GM19043 (cell line): Measurements from ENCODE around the gene SNRPA.
A peak's percentile ranks its signal among the peaks of the same experiment; 100 is the strongest.
"Not testable (repeated sequence)": the region's sequence is repeated elsewhere in the genome, so short reads cannot be mapped to it uniquely, and the experiment has no call there.

Experiments
- ATAC-seq: cut with Tn5 transposase; IDR thresholded peaks from one replicate; pipeline ENCODE4 v1.9.1; 2021; ENCODE audit warnings: low read depth; ENCODE audit not compliant: unreplicated experiment

Gene SNRPA

DNA sequence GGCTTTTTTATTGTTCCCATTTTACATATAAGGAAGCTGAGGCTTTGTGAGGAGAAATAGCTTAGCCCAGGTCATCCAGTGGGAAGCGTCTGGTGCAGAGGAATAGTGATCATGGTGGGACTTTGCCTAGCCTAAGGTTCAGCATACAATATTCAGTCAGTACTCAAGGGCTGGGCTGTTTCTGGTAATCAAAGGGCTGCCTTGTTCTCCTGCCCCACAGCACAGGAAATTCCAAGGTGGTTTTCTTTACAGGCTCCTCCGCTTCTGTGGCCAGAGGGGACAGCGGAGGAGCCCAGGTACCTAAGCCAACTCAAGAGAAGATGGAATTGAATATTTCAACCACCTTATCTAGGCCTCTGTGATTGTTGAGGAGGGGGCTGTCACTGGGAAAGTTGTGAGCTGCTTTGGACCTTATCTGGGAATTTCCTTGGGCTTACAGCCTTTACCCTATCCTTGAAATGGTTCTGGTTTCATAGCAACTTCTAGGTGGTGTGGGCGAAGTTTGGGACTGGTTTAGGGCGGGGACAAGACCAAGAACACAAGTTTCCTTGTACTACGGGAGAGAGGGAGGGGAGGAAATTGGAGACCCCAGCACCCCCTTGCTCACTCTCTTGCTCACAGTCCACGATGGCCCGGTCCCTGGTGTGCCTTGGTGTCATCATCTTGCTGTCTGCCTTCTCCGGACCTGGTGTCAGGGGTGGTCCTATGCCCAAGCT lies 24.1 kb downstream of the SNRPA start, which contains the start of gene MIA:
MIA (plus strand) TSS at position 606 of the 716 bp plus-strand sequence; CDS start at position 628, 22 bp downstream.
- no peak for ATAC-seq

DNA sequence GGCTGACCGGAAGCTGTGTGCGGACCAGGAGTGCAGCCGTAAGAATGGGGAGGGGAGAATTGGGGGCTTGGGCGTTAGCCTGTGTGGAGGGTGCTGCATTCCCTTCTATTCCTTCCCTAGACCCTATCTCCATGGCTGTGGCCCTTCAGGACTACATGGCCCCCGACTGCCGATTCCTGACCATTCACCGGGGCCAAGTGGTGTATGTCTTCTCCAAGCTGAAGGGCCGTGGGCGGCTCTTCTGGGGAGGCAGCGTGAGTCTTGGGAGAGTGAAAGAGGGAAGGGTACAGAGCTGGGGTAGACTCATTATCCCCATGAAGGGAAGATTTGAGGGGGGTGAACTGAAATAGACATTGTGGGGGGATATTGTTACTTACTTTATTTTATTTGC lies 24.6 kb downstream of the SNRPA start:
- ATAC-seq, result no peak

DNA sequence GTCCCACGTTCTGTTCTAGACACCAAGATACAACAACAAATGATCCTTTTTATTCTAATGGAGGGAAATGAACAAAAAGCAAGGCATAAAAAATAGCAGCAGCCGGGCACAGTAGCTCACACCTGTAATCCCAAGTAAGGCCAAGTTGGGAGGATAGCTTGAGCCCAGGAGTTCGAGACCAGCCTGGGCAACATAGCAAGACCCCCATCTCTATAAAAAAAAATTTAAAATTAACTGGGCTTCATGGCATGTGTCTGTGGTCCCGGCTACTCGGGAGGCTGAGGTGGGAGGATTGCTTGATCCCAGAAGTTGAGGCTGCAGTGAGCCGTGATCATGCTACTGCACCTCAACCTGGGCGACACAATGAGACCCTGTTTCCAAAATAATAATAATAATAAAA lies 25.4 kb downstream of the SNRPA start:
- no peak for ATAC-seq

- peak; percentile 55 for ATAC-seq
Measured at GRCh38 chr19:40776932-40777644, 26.1 kb downstream of the SNRPA start.

GRCh38 chr19:40777645-40777936 lies 26.6 kb downstream of the SNRPA start:
- no peak for ATAC-seq

DNA sequence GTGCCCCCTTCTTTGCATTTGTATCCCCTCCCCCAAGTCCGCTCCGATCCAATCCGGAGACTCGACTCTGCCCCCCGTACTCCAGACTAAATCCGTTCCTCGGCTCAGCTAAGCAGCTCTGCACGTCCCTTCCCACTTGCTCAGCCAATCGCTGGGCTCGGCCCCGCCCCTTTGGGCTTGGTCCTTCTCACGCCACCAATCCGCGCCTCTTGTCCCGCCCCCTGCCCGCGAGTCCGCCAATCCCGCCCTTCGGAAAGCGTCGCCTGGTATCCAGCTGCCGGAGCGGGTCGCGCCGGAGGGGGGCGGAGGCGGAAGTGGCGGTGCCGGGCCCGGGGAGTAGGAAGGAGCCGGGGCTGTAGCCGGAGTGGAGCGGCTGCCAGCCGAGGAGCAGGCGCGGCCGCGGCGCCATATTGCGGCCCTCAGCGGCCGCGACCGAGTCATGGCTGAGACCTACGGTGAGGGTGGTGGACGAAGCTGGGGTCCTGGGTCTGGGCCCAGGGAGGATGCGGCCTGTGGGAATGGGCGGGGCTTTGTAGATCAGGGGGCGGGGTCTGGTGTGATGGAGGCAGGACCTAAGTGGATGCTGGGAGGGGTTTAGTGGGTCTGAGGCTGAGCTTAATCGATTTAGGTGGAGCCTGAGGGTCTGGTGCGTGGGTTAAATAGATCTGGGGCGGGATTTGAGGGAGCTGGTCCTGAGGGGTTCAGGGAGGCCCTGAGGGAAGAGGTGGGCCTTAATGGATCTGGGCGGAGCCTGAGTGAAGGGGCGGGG lies 27.1 kb downstream of the SNRPA start, which contains the start of gene RAB4B:
RAB4B (plus strand) TSS at position 311 of the 769 bp plus-strand sequence; CDS start at position 440, 129 bp downstream.
- peak; percentile 47 for ATAC-seq

DNA sequence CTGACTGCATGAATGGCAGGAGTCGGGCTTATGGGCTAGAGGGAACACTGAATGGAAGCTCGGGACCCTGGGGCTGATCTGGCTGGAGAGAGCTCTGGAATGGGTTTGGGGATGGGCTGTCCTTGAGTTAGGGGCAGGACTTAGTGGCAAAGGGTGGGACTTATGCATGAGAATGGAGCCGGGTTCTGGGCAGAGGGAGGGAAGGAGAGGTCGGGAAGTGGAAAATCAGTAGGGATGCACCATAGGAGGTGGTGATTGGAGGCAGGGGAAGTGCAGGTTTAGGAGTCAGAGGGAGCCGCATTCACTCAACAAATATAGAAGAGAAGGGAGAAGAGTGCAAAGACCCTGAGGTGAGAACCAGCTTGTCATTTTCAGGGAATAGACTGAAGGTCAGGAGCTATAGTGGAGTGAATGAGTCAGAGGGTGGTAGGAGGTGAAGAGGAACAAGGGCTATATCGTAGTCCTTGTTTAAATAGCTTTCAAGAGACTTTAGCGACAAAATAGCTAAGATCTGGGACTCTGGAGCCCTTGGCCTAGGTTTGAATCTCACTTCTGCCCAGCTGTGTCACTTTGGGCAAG lies 27.8 kb downstream of the SNRPA start:
- ATAC-seq, result no peak

GRCh38 chr19:40780582-40780981 lies 29.6 kb downstream of the SNRPA start:
- ATAC-seq, result no peak

- no peak for ATAC-seq
Measured at GRCh38 chr19:40781140-40781539, 30.1 kb downstream of the SNRPA start.

- no peak for ATAC-seq
Measured at GRCh38 chr19:40783711-40784110, 32.7 kb downstream of the SNRPA start.

- not testable (repeated sequence) for ATAC-seq
Measured at GRCh38 chr19:40784146-40784545, 33.1 kb downstream of the SNRPA start.

- ATAC-seq, result no peak
Measured at GRCh38 chr19:40785526-40785925, 34.5 kb downstream of the SNRPA start.

- ATAC-seq, result no peak
Measured at GRCh38 chr19:40786060-40787037, 35.3 kb downstream of the SNRPA start.

DNA sequence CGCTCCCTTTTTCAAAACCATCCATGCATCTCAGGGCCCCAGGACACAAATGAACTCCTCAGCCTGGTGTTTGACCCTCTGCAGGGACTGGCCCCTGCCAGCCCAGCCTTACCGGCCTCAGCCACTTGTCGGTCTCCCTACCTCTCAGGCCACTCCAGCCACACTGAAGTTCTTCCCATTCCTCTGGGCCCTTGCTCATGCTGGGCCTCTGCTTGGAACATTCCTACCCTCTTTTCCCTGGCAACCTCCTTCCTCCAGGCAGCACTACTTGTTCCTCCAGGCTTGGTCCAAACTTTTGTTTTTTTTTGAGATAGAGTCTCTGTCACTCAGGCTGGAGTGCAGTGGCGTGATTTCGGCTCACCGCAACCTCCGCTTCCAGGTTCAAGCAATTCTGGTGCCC lies 40.3 kb downstream of the SNRPA start:
- no peak for ATAC-seq

DNA sequence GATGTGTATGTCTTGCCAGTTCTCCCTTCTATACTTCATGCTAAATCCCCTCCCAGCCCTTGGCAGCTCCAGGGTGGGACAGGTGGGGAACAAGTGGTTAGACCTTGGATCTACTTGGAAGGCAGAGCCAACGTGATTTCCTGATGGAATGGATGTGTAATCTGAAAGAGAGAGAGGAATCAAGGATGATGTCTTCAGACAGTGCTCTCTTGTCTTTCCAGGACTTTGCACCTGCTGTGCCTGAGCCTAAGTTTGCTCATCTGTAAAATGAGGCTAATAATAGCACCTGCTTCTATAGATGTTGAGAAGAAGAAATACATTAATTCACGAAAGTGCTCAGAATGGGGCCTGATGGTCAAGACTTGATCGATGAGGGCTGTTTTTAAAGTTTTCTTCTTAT lies 41.0 kb downstream of the SNRPA start:
- ATAC-seq, result no peak

DNA sequence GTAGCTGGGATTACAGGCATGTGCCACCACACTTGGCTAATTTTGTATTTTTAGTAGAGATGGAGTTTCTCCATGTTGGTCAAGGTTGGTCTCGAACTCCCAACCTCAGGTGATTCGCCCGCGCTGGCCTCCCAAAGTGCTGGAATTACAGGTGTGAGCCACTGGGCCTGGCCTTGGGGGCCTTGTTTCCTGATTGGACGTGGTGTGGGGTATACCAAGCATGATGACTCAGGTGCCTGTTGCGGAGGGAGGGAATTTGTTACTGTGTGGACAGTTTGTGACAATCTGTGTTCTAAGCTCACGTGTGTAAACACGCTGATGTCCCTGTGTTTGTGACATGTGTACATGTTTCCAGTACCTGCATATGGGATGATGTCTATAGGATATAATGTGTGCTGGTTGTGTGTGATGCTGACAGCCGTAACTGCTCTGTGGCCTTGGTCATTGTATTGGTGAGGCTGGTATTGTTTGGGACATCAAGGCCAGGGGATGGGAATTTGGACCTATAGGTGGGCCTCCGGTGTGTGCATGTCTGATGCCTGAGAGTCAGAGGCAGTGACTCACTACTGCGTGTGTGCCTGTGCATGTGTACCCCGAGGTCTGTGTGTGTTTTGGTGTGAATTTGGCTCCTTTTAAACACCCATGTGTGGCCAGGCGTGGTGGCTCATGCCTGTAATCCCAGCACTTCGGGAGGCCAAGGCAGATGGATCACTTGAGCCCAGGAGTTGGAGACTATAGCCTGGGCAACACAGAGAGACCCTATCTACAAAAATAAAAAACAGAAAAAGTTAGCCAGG lies 46.4 kb downstream of the SNRPA start:
- no peak for ATAC-seq

- no peak for ATAC-seq
Measured at GRCh38 chr19:40797963-40798682, 47.1 kb downstream of the SNRPA start.
